ENCODE data around the gene MAMLD1. TPM values are rescaled to one million over a fixed set of nuclear protein-coding genes. Genes with fewer than 3 reads are reported as not detected.

Gene MAMLD1
- total RNA-seq, 5 donors from 2014 or later (not counting 1 experiment from before 2014, with no cell fraction given): 0.92 to 2.1 (median 1.6) TPM

DNA sequence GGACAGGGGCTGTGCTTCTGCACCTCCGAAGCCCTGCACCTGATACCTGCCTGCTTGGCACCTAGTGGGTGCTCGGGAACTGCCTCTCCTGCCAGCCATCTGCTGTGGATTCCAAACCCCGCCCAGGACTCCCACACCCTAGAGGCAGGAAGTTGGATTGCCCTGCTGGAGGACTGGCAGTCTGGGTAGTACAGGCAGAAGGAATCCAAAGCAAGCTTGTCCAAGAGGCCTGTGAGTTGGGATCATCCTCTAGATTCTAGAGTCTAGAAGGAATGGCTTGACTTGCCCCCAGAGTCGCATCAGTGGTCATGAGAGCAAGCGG is 140.7 kb downstream of the MAMLD1 start:
- no CpG with 5 or more reads among the region's 5 CpGs for WGBS (ENCODE audit: insufficient coverage)
- no peaks in the 10 kb centered on the region for H3K9me3 Mint-ChIP-seq
- no peaks in the 10 kb centered on the region for H3K36me3 Mint-ChIP-seq
- H3K27me3 ChIP-seq (replicated peaks in 1 of 2; ENCODE audit: control insufficient read depth in 2 of 2, extremely low read depth in 1 of 2, insufficient read depth in 2 of 2, low read length in 1 of 2): no peaks in the 10 kb centered on the region
- ChIA-PET POLR2A (no interaction called here), CTCF (no interaction called here)
- no peak overlapping the region for H3K27ac Mint-ChIP-seq
- no peaks in the 10 kb centered on the region for H3K4me1 Mint-ChIP-seq
- no peaks in the 10 kb centered on the region for H3K4me1 ChIP-seq (ENCODE audit: control insufficient read depth in 1 of 2, extremely low read depth in 1 of 2, insufficient read depth in 2 of 2, low read length in 2 of 2)
- no peak overlapping the region for H3K27ac ChIP-seq (ENCODE audit: low read length)
- peaks cover 0 to 16% of the 10 kb centered on the region in 2 donors for H3K27me3 Mint-ChIP-seq
- no peak for DNase-seq
- H3K36me3 ChIP-seq (ENCODE audit: control insufficient read depth in 2 of 2, extremely low read depth in 1 of 2, insufficient read depth in 1 of 2, low read length in 1 of 2): no peaks in the 10 kb centered on the region
- no peak for ATAC-seq (replicated peaks in 1 of 4)
- H3K9me3 ChIP-seq: no peaks in the 10 kb centered on the region
- H3K4me3 ChIP-seq (ENCODE audit: control insufficient read depth in 1 of 2, extremely low read depth in 1 of 2, low read length in 1 of 2): no peak overlapping the region
- no peak overlapping the region for H3K4me3 Mint-ChIP-seq

- ATAC-seq (replicated peaks in 1 of 4) (no peak), DNase-seq (no peak)
- Mint-ChIP-seq H3K27ac (no peak overlapping the region), H3K4me1 (no peaks in the 10 kb centered on the region), H3K27me3 (peaks cover 0 to 15% of the 10 kb centered on the region in 2 donors), H3K9me3 (no peaks in the 10 kb centered on the region), H3K4me3 (no peak overlapping the region), H3K36me3 (no peaks in the 10 kb centered on the region)
- H3K9me3 ChIP-seq: no peaks in the 10 kb centered on the region
- WGBS (ENCODE audit: insufficient coverage): 90% methylated on average over 5 of the region's 9 CpGs
- POLR2A ChIA-PET: no interaction called here
- no peaks in the 10 kb centered on the region for H3K36me3 ChIP-seq (ENCODE audit: control insufficient read depth in 2 of 2, extremely low read depth in 1 of 2, insufficient read depth in 1 of 2, low read length in 1 of 2)
- no peaks in the 10 kb centered on the region for H3K4me1 ChIP-seq (ENCODE audit: control insufficient read depth in 1 of 2, extremely low read depth in 1 of 2, insufficient read depth in 2 of 2, low read length in 2 of 2)
- H3K27me3 ChIP-seq (replicated peaks in 1 of 2; ENCODE audit: control insufficient read depth in 2 of 2, extremely low read depth in 1 of 2, insufficient read depth in 2 of 2, low read length in 1 of 2): no peaks in the 10 kb centered on the region
- no peak overlapping the region for H3K27ac ChIP-seq (ENCODE audit: low read length)
- no peak overlapping the region for H3K4me3 ChIP-seq (ENCODE audit: control insufficient read depth in 1 of 2, extremely low read depth in 1 of 2, low read length in 1 of 2)
- CTCF ChIA-PET: no interaction called here
These were observed 141.5 kb downstream of the MAMLD1 start for GRCh38 chrX:150504397-150505182.

DNA sequence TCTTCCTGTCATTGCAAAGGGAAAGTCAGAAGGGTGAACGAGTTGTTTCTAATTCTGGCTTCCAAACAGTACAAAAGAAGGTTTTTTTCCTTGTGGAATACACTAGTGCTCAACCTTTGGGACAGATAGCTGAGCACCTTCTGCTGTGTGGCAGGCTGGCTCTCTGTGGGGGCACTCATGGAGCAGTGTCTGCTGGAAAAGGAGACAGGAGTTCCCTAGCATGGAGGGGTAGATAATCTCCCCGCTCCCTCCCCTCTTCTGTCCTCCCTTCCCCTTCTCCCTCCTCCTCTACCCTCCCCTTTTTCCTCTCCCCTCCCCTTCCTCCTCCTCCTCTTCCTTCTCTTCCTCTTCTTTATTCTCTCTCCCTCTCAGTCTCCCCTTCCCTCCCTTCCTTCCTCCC is 142.9 kb downstream of the MAMLD1 start:
- POLR2A ChIA-PET: no interaction called here

DNA sequence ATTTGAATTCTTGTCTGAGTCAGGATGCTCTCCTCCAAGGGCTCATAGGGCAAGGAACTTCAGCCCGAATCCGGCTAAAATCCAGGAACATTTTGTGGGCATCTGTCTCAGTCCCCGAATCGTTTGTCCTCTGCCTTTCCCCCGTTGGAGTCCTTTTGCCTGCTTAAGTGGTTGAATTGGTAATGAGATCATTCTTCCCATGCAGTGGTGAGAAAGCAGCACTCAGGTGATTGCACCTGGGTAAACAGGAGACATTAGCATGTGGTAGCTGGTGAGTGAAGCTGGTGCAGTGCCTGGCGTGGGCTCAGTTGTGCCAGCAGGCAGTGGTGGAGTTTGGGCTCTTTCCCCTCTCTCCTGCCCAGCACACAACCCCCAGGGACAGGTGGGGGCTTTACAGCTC is 143.4 kb downstream of the MAMLD1 start:
- ATAC-seq (replicated peaks in 1 of 4): no peak
- H3K4me1 Mint-ChIP-seq: no peaks in the 10 kb centered on the region
- Histone ChIP-seq H3K27me3 (replicated peaks in 1 of 2; ENCODE audit: control insufficient read depth in 2 of 2, extremely low read depth in 1 of 2, insufficient read depth in 2 of 2, low read length in 1 of 2) (no peaks in the 10 kb centered on the region), H3K4me1 (ENCODE audit: control insufficient read depth in 1 of 2, extremely low read depth in 1 of 2, insufficient read depth in 2 of 2, low read length in 2 of 2) (no peaks in the 10 kb centered on the region), H3K27ac (ENCODE audit: low read length) (no peak overlapping the region), H3K9me3 (no peaks in the 10 kb centered on the region), H3K4me3 (ENCODE audit: control insufficient read depth in 1 of 2, extremely low read depth in 1 of 2, low read length in 1 of 2) (no peak overlapping the region), H3K36me3 (ENCODE audit: control insufficient read depth in 2 of 2, extremely low read depth in 1 of 2, insufficient read depth in 1 of 2, low read length in 1 of 2) (no peaks in the 10 kb centered on the region)
- CTCF ChIA-PET: no interaction called here
- peaks cover 0 to 11% of the 10 kb centered on the region in 2 donors for H3K27me3 Mint-ChIP-seq
- H3K27ac Mint-ChIP-seq: no peak overlapping the region
- H3K36me3 Mint-ChIP-seq: no peaks in the 10 kb centered on the region
- no CpG with 5 or more reads among the region's 6 CpGs for WGBS (ENCODE audit: insufficient coverage)
- DNase-seq: no peak
- POLR2A ChIA-PET: no interaction called here
- H3K9me3 Mint-ChIP-seq: no peaks in the 10 kb centered on the region
- H3K4me3 Mint-ChIP-seq: no peak overlapping the region

More for the DNA sequence above, 142.9 kb downstream of the MAMLD1 start:
- no peak overlapping the region for H3K27ac ChIP-seq (ENCODE audit: low read length)
- WGBS (ENCODE audit: insufficient coverage): 80% methylated on average over 1 of the region's 2 CpGs
- Mint-ChIP-seq H3K27me3 (peaks cover 0 to 11% of the 10 kb centered on the region in 2 donors), H3K27ac (no peak overlapping the region), H3K9me3 (no peaks in the 10 kb centered on the region), H3K36me3 (no peaks in the 10 kb centered on the region), H3K4me1 (no peaks in the 10 kb centered on the region), H3K4me3 (no peak overlapping the region)
- ATAC-seq (replicated peaks in 1 of 4): no peak
- H3K4me1 ChIP-seq (ENCODE audit: control insufficient read depth in 1 of 2, extremely low read depth in 1 of 2, insufficient read depth in 2 of 2, low read length in 2 of 2): no peaks in the 10 kb centered on the region
- no peaks in the 10 kb centered on the region for H3K9me3 ChIP-seq
- H3K27me3 ChIP-seq (replicated peaks in 1 of 2; ENCODE audit: control insufficient read depth in 2 of 2, extremely low read depth in 1 of 2, insufficient read depth in 2 of 2, low read length in 1 of 2): no peaks in the 10 kb centered on the region
- no peak overlapping the region for H3K4me3 ChIP-seq (ENCODE audit: control insufficient read depth in 1 of 2, extremely low read depth in 1 of 2, low read length in 1 of 2)
- DNase-seq: no peak
- CTCF ChIA-PET: no interaction called here
- H3K36me3 ChIP-seq (ENCODE audit: control insufficient read depth in 2 of 2, extremely low read depth in 1 of 2, insufficient read depth in 1 of 2, low read length in 1 of 2): no peaks in the 10 kb centered on the region

GRCh38 chrX:150507251-150507856 is 144.2 kb downstream of the MAMLD1 start:
- no peak overlapping the region for H3K4me3 Mint-ChIP-seq
- Histone ChIP-seq H3K27ac (ENCODE audit: low read length) (no peak overlapping the region), H3K27me3 (replicated peaks in 1 of 2; ENCODE audit: control insufficient read depth in 2 of 2, extremely low read depth in 1 of 2, insufficient read depth in 2 of 2, low read length in 1 of 2) (no peaks in the 10 kb centered on the region), H3K4me1 (ENCODE audit: control insufficient read depth in 1 of 2, extremely low read depth in 1 of 2, insufficient read depth in 2 of 2, low read length in 2 of 2) (no peaks in the 10 kb centered on the region), H3K36me3 (ENCODE audit: control insufficient read depth in 2 of 2, extremely low read depth in 1 of 2, insufficient read depth in 1 of 2, low read length in 1 of 2) (no peaks in the 10 kb centered on the region), H3K9me3 (no peaks in the 10 kb centered on the region), H3K4me3 (ENCODE audit: control insufficient read depth in 1 of 2, extremely low read depth in 1 of 2, low read length in 1 of 2) (no peak overlapping the region)
- ATAC-seq (replicated peaks in 1 of 4) (no peak), DNase-seq (no peak)
- H3K27ac Mint-ChIP-seq: no peak overlapping the region
- no peaks in the 10 kb centered on the region for H3K36me3 Mint-ChIP-seq
- H3K9me3 Mint-ChIP-seq: no peaks in the 10 kb centered on the region
- WGBS (ENCODE audit: insufficient coverage): 75% methylated on average over 9 of the region's 19 CpGs
- POLR2A ChIA-PET: no interaction called here
- CTCF ChIA-PET: no interaction called here
- H3K27me3 Mint-ChIP-seq: peaks cover 0 to 11% of the 10 kb centered on the region in 2 donors
- no peaks in the 10 kb centered on the region for H3K4me1 Mint-ChIP-seq

- ChIA-PET POLR2A (no interaction called here), CTCF (no interaction called here)
- Mint-ChIP-seq H3K27ac (no peak overlapping the region), H3K36me3 (no peaks in the 10 kb centered on the region), H3K4me1 (no peaks in the 10 kb centered on the region), H3K9me3 (no peaks in the 10 kb centered on the region), H3K4me3 (no peak overlapping the region), H3K27me3 (peaks cover 0 to 11% of the 10 kb centered on the region in 2 donors)
- H3K27me3 ChIP-seq (replicated peaks in 1 of 2; ENCODE audit: control insufficient read depth in 2 of 2, extremely low read depth in 1 of 2, insufficient read depth in 2 of 2, low read length in 1 of 2): no peaks in the 10 kb centered on the region
- DNase-seq (no peak), ATAC-seq (replicated peaks in 1 of 4) (no peak)
- no peak overlapping the region for H3K4me3 ChIP-seq (ENCODE audit: control insufficient read depth in 1 of 2, extremely low read depth in 1 of 2, low read length in 1 of 2)
- H3K4me1 ChIP-seq (ENCODE audit: control insufficient read depth in 1 of 2, extremely low read depth in 1 of 2, insufficient read depth in 2 of 2, low read length in 2 of 2): no peaks in the 10 kb centered on the region
- no peak overlapping the region for H3K27ac ChIP-seq (ENCODE audit: low read length)
- WGBS (ENCODE audit: insufficient coverage): 100% methylated on average over 1 of the region's 5 CpGs
- H3K9me3 ChIP-seq: no peaks in the 10 kb centered on the region
- H3K36me3 ChIP-seq (ENCODE audit: control insufficient read depth in 2 of 2, extremely low read depth in 1 of 2, insufficient read depth in 1 of 2, low read length in 1 of 2): no peaks in the 10 kb centered on the region
These were observed 144.9 kb downstream of the MAMLD1 start for GRCh38 chrX:150508018-150508417.

Measured in T-cell (primary cell).